ENCODE data around the gene SUMO3.

Gene SUMO3

GRCh38 chr21:44817506-44817880 is 369 bp downstream of the SUMO3 start:
- peak overlapping the region; percentile 69 for H3K4me3 ChIP-seq (ENCODE audit: low read depth, low read length)
- DNase-seq (ENCODE audit: low read depth): peak; percentile 94
- TF ChIP-seq CTCF (conservative IDR thresholded peaks at IDR 0.05; ENCODE audit: low read depth, low read length): no peak

GRCh38 chr21:44816761-44817505 is 929 bp downstream of the SUMO3 start:
- DNase-seq (ENCODE audit: low read depth): no peak
- peak overlapping the region; percentile 69 for H3K4me3 ChIP-seq (ENCODE audit: low read depth, low read length)
- no peak for TF ChIP-seq CTCF (conservative IDR thresholded peaks at IDR 0.05; ENCODE audit: low read depth, low read length)

GRCh38 chr21:44815852-44816628 is 1.8 kb downstream of the SUMO3 start:
- no peak for TF ChIP-seq CTCF (conservative IDR thresholded peaks at IDR 0.05; ENCODE audit: low read depth, low read length)
- no peak for DNase-seq (ENCODE audit: low read depth)
- H3K4me3 ChIP-seq (ENCODE audit: low read depth, low read length): no peak overlapping the region

GRCh38 chr21:44815225-44815624 is 2.6 kb downstream of the SUMO3 start:
- DNase-seq (ENCODE audit: low read depth): no peak
- no peak overlapping the region for H3K4me3 ChIP-seq (ENCODE audit: low read depth, low read length)
- no peak for TF ChIP-seq CTCF (conservative IDR thresholded peaks at IDR 0.05; ENCODE audit: low read depth, low read length)

- no peak overlapping the region for H3K4me3 ChIP-seq (ENCODE audit: low read depth, low read length)
- TF ChIP-seq CTCF (conservative IDR thresholded peaks at IDR 0.05; ENCODE audit: low read depth, low read length): no peak
- no peak for DNase-seq (ENCODE audit: low read depth)
Observed at GRCh38 chr21:44814498-44815023, 3.3 kb downstream of the SUMO3 start.

GRCh38 chr21:44813727-44814126 is 4.1 kb downstream of the SUMO3 start:
- H3K4me3 ChIP-seq (ENCODE audit: low read depth, low read length): no peak overlapping the region
- DNase-seq (ENCODE audit: low read depth): no peak
- TF ChIP-seq CTCF (conservative IDR thresholded peaks at IDR 0.05; ENCODE audit: low read depth, low read length): no peak
